ENCODE data around the gene MT1B.
A peak's percentile ranks its signal among the peaks of the same experiment; 100 is the strongest.

Gene MT1B

DNA sequence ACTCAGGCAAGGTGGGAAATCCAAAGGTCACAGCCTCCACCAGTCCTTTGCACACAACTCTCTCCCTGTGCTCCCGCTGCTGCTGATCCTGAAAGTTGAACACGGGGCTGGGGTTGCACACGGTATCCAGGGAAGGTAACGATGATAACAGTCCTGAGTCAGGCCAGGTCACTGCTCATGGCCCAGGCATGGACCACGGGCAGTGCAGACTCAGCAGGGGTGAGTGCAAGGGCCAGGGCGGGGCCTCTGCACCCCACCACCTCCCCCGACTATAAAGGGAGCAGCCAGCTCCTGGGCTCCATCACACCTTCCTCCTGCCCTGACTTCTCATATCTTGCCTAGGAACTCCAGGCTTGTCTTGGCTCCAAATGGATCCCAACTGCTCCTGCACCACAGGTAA is at the start of gene MT1B:
Gene MT1B, plus strand, starts transcription at position 301 of the 400 bp plus-strand sequence. Its CDS starts 68 bp downstream, at position 369.
- DNase-seq (ENCODE audit: low read depth, low spot score) = no peak
- H3K36me3 ChIP-seq (ENCODE audit: control insufficient read depth, insufficient read depth, low read length) = no peaks in the 10 kb centered on the region
- no CpG with 5 or more reads among the region's 7 CpGs for WGBS (ENCODE audit: insufficient coverage, insufficient read length)
- no peak within 1 kb of the TSS for H3K4me3 ChIP-seq (ENCODE audit: low read length)
- H3K27ac ChIP-seq (ENCODE audit: low read length) = no peak within 1 kb of the TSS
- peaks cover 27% of the 10 kb centered on the region for H3K27me3 ChIP-seq (ENCODE audit: control insufficient read depth, insufficient read depth, low read length)
- no peaks in the 10 kb centered on the region for H3K9me3 ChIP-seq (ENCODE audit: control insufficient read depth, insufficient read depth, low read length)
- no peaks in the 10 kb centered on the region for H3K4me1 ChIP-seq (ENCODE audit: control insufficient read depth, insufficient read depth, low read length)

DNA sequence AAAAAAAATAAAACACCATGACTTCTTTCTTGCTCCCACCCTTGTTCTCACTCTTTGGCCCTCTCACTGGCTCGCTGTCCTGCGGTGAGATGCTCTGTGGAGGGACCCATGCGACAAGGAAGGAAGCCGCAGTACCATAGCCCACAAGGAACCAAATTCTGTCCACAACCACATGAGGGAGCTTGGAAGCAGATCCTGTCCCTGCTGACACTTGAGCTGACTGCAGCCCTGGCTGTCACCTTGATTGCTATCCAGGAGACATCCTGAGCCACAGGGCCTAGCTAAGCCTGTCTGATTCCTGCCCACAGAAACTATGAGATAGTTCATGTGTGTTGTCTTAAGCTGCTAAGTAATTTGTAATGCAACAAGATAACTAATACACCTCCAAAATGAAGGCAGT is 48.1 kb upstream of the MT1B start:
- Histone ChIP-seq H3K27ac (ENCODE audit: low read length) (no peak overlapping the region), H3K4me1 (ENCODE audit: control insufficient read depth, insufficient read depth, low read length) (0 out of 2 replicates have a peak, but pooled peaks cover 2% of the 10 kb centered on the region), H3K9me3 (ENCODE audit: control insufficient read depth, insufficient read depth, low read length) (no peaks in the 10 kb centered on the region), H3K36me3 (ENCODE audit: control insufficient read depth, insufficient read depth, low read length) (no peaks in the 10 kb centered on the region), H3K27me3 (ENCODE audit: control insufficient read depth, insufficient read depth, low read length) (peaks cover 8% of the 10 kb centered on the region; the same call in 1 of the 2 replicates), H3K4me3 (ENCODE audit: low read length) (no peak overlapping the region)
- DNase-seq (ENCODE audit: low read depth, low spot score) = no peak
- no CpG with 5 or more reads among the region's 4 CpGs for WGBS (ENCODE audit: insufficient coverage, insufficient read length)

DNA sequence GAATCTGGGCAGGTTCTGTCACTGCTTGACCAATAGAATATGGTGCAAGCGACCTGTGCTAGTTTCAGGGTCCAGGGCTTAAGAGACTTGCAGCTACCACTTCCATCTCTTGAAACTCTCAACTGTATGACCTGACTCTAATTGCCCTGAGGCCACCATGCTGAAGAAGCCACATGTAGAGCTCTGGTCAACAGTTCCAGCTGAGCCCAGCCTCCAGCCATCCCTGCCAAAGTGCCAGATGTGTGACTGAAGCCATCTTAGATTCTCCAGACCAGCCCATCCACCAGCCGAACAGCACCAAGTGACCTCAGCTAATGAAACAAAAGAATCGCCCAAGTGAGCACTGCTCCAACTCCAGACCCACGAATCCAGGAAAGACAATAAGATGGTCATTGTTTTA is 46.7 kb upstream of the MT1B start:
- Histone ChIP-seq H3K4me3 (ENCODE audit: low read length) (no peak overlapping the region), H3K9me3 (ENCODE audit: control insufficient read depth, insufficient read depth, low read length) (no peaks in the 10 kb centered on the region), H3K36me3 (ENCODE audit: control insufficient read depth, insufficient read depth, low read length) (no peaks in the 10 kb centered on the region), H3K27me3 (ENCODE audit: control insufficient read depth, insufficient read depth, low read length) (peaks cover 21% of the 10 kb centered on the region), H3K27ac (ENCODE audit: low read length) (no peak overlapping the region), H3K4me1 (ENCODE audit: control insufficient read depth, insufficient read depth, low read length) (0 out of 2 replicates have a peak, but pooled peaks cover 2% of the 10 kb centered on the region)
- DNase-seq (ENCODE audit: low read depth, low spot score) = no peak
- no CpG with 5 or more reads among the region's 4 CpGs for WGBS (ENCODE audit: insufficient coverage, insufficient read length)

DNA sequence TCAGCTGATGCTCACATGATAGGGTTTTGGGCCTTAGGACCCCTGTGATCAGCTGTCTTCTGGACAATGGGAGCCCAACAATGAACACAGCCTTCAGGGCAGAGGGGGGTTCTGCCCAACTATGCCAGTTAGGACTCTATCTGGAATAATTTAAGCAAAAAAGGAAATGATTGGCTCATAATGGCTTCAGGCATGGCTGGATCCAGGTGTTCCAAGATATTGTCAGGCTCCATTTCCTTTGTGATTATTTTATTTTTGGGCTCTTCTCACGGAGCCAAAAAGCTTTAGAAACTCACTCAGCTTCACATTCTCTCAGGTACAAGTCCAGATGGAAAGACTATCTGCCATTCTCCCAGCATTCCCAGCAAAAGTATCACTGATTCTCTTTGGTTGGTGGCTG is 46.2 kb upstream of the MT1B start:
- no peak overlapping the region for H3K4me3 ChIP-seq (ENCODE audit: low read length)
- H3K4me1 ChIP-seq (ENCODE audit: control insufficient read depth, insufficient read depth, low read length) = 0 out of 2 replicates have a peak, but pooled peaks cover 2% of the 10 kb centered on the region
- no peaks in the 10 kb centered on the region for H3K36me3 ChIP-seq (ENCODE audit: control insufficient read depth, insufficient read depth, low read length)
- H3K27ac ChIP-seq (ENCODE audit: low read length) = no peak overlapping the region
- H3K9me3 ChIP-seq (ENCODE audit: control insufficient read depth, insufficient read depth, low read length) = no peaks in the 10 kb centered on the region
- no CpG with 5 or more reads among the region's 1 CpG for WGBS (ENCODE audit: insufficient coverage, insufficient read length)
- no peak for DNase-seq (ENCODE audit: low read depth, low spot score)
- H3K27me3 ChIP-seq (ENCODE audit: control insufficient read depth, insufficient read depth, low read length) = peaks cover 26% of the 10 kb centered on the region

DNA sequence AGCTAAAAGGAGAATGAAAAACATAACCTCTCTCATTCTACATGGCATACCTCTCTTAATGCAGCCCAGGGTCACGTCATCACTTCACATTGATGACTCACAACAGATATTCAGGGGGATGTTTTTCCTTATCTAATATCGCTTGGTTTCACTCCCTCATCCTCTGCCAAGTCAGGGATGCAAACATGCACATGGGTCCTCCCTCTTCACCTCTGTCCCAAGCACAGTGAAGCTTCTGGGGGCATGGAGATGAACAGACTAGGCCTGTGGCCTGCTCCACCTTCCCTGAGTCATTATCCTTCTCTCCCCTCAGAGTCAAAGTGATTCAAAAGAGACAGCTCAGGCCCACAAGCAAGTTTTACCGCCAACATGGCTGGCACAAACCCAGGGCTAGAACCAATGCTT is 45.6 kb upstream of the MT1B start:
- Histone ChIP-seq H3K4me3 (ENCODE audit: low read length) (no peak overlapping the region), H3K27me3 (ENCODE audit: control insufficient read depth, insufficient read depth, low read length) (peaks cover 30% of the 10 kb centered on the region), H3K4me1 (ENCODE audit: control insufficient read depth, insufficient read depth, low read length) (0 out of 2 replicates have a peak, but pooled peaks cover 2% of the 10 kb centered on the region), H3K9me3 (ENCODE audit: control insufficient read depth, insufficient read depth, low read length) (no peaks in the 10 kb centered on the region), H3K27ac (ENCODE audit: low read length) (no peak overlapping the region), H3K36me3 (ENCODE audit: control insufficient read depth, insufficient read depth, low read length) (no peaks in the 10 kb centered on the region)
- no CpG with 5 or more reads among the region's 3 CpGs for WGBS (ENCODE audit: insufficient coverage, insufficient read length)
- DNase-seq (ENCODE audit: low read depth, low spot score) = no peak

DNA sequence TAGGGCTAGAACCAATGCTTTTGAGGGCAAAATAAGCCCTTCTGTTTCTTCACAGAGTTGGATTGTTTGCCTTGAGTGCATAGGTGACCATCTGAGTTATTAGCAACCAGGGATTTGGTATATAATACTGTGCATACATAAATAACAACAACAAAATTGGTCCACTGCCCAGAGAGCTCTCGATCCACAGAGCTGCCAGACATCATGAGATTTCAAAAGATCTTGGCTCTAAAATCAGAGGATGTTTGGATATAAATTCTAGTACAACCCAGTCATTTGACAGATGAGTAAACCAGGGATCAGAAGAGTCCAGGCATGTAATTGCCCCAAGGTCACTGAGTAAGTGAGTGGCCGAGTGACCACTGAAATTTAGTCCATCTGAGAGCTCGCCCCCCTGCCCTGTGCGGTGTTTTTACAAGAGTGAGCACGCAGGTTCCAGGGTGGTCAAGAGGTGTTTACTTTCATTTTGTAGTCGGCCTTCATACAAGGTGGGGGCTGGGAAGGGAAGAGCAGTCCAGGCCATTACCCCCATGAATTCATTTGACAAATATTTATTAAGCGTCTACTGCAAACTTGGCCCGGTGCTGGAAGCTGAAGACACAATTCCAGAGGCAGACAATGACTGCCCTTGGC is 45.1 kb upstream of the MT1B start:
- peaks cover 30% of the 10 kb centered on the region for H3K27me3 ChIP-seq (ENCODE audit: control insufficient read depth, insufficient read depth, low read length)
- no CpG with 5 or more reads among the region's 8 CpGs for WGBS (ENCODE audit: insufficient coverage, insufficient read length)
- H3K36me3 ChIP-seq (ENCODE audit: control insufficient read depth, insufficient read depth, low read length) = no peaks in the 10 kb centered on the region
- no peak for DNase-seq (ENCODE audit: low read depth, low spot score)
- H3K4me1 ChIP-seq (ENCODE audit: control insufficient read depth, insufficient read depth, low read length) = 0 out of 2 replicates have a peak, but pooled peaks cover 2% of the 10 kb centered on the region
- no peaks in the 10 kb centered on the region for H3K9me3 ChIP-seq (ENCODE audit: control insufficient read depth, insufficient read depth, low read length)
- no peak overlapping the region for H3K4me3 ChIP-seq (ENCODE audit: low read length)
- H3K27ac ChIP-seq (ENCODE audit: low read length) = no peak overlapping the region

DNA sequence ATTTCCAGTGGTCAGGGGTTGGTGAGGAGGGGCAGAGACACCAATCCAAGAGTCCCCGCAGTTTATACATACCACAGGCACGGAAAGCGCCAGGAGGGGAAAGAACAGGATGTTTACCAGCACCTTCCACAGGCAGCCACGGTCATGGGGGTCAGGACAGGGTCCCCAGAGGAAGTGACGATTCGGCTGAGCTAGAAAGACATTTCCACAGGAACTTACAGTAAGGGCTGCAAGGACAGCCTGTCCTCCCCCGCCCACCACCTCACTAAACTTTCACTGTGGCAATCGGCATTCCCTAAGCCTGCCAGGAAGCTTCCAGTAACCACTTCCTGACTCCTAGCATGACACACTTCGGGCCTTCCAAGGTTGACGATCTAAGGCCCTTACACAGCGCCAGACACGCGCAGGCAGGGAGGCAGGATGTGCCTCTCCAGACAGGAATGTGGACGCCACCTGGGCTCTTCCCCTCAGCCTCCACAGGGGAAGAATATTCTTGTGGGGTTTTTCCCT is 44.5 kb upstream of the MT1B start:
- H3K27me3 ChIP-seq (ENCODE audit: control insufficient read depth, insufficient read depth, low read length) = peaks cover 30% of the 10 kb centered on the region

DNA sequence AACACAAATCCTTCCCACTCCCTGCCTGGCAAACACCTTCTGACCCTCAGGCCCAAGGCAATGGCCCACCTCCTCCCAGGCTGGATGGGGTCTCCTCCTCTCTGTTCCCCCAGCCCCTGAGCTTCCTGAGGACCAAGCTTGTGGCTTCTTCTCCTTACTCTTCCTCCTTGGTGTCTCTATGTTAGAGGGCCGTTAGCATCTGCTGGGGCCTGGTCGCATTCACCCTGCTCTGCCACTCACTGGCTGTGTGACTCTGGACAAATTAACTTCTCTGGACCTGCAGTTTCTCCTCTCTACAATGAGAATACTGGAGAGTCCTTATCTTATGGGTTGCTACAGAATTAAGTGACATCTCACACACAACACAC is 44.0 kb upstream of the MT1B start:
- no CpG with 5 or more reads among the region's 2 CpGs for WGBS (ENCODE audit: insufficient coverage, insufficient read length)
- H3K4me3 ChIP-seq (ENCODE audit: low read length) = no peak overlapping the region
- no peak overlapping the region for H3K27ac ChIP-seq (ENCODE audit: low read length)
- 0 out of 2 replicates have a peak, but pooled peaks cover 2% of the 10 kb centered on the region for H3K4me1 ChIP-seq (ENCODE audit: control insufficient read depth, insufficient read depth, low read length)
- no peaks in the 10 kb centered on the region for H3K36me3 ChIP-seq (ENCODE audit: control insufficient read depth, insufficient read depth, low read length)
- H3K27me3 ChIP-seq (ENCODE audit: control insufficient read depth, insufficient read depth, low read length) = peaks cover 30% of the 10 kb centered on the region
- no peak for DNase-seq (ENCODE audit: low read depth, low spot score)
- H3K9me3 ChIP-seq (ENCODE audit: control insufficient read depth, insufficient read depth, low read length) = no peaks in the 10 kb centered on the region

More for the DNA sequence above, 44.5 kb upstream of the MT1B start:
- no CpG with 5 or more reads among the region's 14 CpGs for WGBS (ENCODE audit: insufficient coverage, insufficient read length)
- 0 out of 2 replicates have a peak, but pooled peaks cover 2% of the 10 kb centered on the region for H3K4me1 ChIP-seq (ENCODE audit: control insufficient read depth, insufficient read depth, low read length)
- H3K4me3 ChIP-seq (ENCODE audit: low read length) = no peak overlapping the region
- no peak for DNase-seq (ENCODE audit: low read depth, low spot score)
- no peaks in the 10 kb centered on the region for H3K9me3 ChIP-seq (ENCODE audit: control insufficient read depth, insufficient read depth, low read length)
- no peaks in the 10 kb centered on the region for H3K36me3 ChIP-seq (ENCODE audit: control insufficient read depth, insufficient read depth, low read length)
- no peak overlapping the region for H3K27ac ChIP-seq (ENCODE audit: low read length)

DNA sequence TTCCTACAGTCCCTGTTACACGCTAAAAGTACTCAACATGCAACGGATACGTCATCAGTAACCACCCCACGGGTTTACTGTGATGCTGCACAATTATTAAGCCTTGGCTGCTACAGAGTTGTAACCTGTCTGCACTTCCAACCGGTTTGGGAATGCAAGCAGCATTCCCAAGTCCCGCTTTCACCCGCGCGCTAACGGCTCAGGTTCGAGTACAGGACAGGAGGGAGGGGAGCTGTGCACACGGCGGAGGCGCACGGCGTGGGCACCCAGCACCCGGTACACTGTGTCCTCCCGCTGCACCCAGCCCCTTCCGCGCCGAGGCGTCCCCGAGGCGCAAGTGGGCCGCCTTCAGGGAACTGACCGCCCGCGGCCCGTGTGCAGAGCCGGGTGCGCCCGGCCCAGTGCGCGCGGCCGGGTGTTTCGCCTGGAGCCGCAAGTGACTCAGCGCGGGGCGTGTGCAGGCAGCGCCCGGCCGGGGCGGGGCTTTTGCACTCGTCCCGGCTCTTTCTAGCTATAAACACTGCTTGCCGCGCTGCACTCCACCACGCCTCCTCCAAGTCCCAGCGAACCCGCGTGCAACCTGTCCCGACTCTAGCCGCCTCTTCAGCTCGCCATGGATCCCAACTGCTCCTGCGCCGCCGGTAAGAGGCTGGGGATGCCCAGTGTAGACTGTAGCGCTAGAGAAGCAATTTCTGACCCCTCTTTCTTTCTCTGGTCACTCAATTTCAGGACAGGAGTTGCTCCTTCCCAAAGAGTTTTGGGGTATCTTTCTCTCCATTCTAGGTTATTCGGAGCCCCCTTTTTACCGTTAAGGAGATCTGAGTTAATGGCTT is 43.4 kb upstream of the MT1B start, which contains the start of gene MT2A:
Gene MT2A, plus strand, starts transcription at position 542 of the 833 bp plus-strand sequence. Its CDS starts 72 bp downstream, at position 614.
- H3K27ac ChIP-seq (ENCODE audit: low read length) = no peak within 1 kb of the TSS
- no CpG with 5 or more reads among the region's 62 CpGs for WGBS (ENCODE audit: insufficient coverage, insufficient read length)
- peaks cover 30% of the 10 kb centered on the region for H3K27me3 ChIP-seq (ENCODE audit: control insufficient read depth, insufficient read depth, low read length)
- H3K36me3 ChIP-seq (ENCODE audit: control insufficient read depth, insufficient read depth, low read length) = no peaks in the 10 kb centered on the region
- H3K4me1 ChIP-seq (ENCODE audit: control insufficient read depth, insufficient read depth, low read length) = 0 out of 2 replicates have a peak, but pooled peaks cover 2% of the 10 kb centered on the region
- no peaks in the 10 kb centered on the region for H3K9me3 ChIP-seq (ENCODE audit: control insufficient read depth, insufficient read depth, low read length)
- no peak for DNase-seq (ENCODE audit: low read depth, low spot score)
- peak within 1 kb of the TSS; percentile 54; the same call in 1 of the 2 replicates for H3K4me3 ChIP-seq (ENCODE audit: low read length)

DNA sequence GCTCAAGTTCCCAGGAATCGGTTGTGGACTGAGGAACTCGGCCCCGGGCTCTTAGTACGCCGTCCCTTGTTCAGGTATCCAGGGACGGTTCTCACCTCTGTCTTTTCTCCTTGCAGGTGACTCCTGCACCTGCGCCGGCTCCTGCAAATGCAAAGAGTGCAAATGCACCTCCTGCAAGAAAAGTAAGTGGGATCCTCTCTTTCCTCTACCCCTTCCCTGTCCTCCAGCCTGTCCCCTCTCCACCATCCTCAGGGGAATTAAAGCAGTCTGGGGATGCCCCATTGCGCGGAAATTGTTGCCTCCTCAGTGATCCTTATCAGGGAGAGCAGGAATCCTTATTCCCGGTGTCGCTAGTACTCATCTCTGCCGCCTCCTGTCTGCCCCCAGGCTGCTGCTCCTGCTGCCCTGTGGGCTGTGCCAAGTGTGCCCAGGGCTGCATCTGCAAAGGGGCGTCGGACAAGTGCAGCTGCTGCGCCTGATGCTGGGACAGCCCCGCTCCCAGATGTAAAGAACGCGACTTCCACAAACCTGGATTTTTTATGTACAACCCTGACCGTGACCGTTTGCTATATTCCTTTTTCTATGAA is 42.7 kb upstream of the MT1B start:
- H3K36me3 ChIP-seq (ENCODE audit: control insufficient read depth, insufficient read depth, low read length) = no peaks in the 10 kb centered on the region
- H3K27me3 ChIP-seq (ENCODE audit: control insufficient read depth, insufficient read depth, low read length) = peaks cover 30% of the 10 kb centered on the region
- DNase-seq (ENCODE audit: low read depth, low spot score) = no peak
- WGBS (ENCODE audit: insufficient coverage, insufficient read length) = no CpG with 5 or more reads among the region's 21 CpGs
- 0 out of 2 replicates have a peak, but pooled peaks cover 2% of the 10 kb centered on the region for H3K4me1 ChIP-seq (ENCODE audit: control insufficient read depth, insufficient read depth, low read length)
- peak overlapping the region; percentile 22; the same call in 1 of the 2 replicates for H3K4me3 ChIP-seq (ENCODE audit: low read length)
- no peaks in the 10 kb centered on the region for H3K9me3 ChIP-seq (ENCODE audit: control insufficient read depth, insufficient read depth, low read length)
- H3K27ac ChIP-seq (ENCODE audit: low read length) = no peak overlapping the region
